Activated CD8-positive, alpha-beta memory T cell treated with anti-CD3 and anti-CD28 coated beads for 48 hours (primary cell): Measurements from ENCODE around the gene UGT1A10.

Experiments
- DNase-seq, 3 experiments: peaks; one replicate each; pipeline ENCODE4 v3.0.0-alpha.2; 2020; ENCODE audit warnings: low read depth in 2 of 3, low spot score in 2 of 3

UGT1A10 gene

GRCh38 chr2:233819884-233820773, 183.9 kb downstream of the UGT1A10 start:
- no peak for DNase-seq

GRCh38 chr2:233820774-233821105, 184.5 kb downstream of the UGT1A10 start:
- no peak for DNase-seq

GRCh38 chr2:233821196-233821595, 184.9 kb downstream of the UGT1A10 start:
- no peak for DNase-seq

DNA sequence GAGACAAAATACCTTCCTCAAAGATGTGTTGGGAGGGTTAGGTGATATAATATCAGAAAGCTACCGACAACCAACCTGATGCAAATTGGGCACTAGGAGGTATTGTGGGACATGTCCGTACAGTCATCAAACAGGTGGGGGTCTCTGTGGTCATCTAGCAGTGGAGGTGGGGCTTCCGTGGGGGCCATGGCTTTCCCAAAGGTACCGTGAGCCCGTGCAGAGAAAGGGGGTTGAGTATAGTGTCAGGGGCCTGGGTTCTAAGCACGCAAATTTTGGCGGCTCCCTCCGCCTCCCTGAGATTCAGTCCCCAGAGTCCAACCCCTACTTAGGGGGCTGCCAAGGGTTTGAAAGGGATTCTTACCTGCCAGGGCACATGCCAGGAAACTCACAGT, 185.5 kb downstream of the UGT1A10 start:
- DNase-seq, result no peak

GRCh38 chr2:233822101-233822771, 186.0 kb downstream of the UGT1A10 start:
- no peak for DNase-seq
